HEK293 (cell line): Measurements from ENCODE around the gene PMVK.

ENCODE experiments used
- IKZF3 ChIP-seq: fragments of 450-650 bp; IDR thresholded peaks from 2 replicates; pipeline ENCODE4 v1.5.0; 2018; ENCODE audit warnings: missing biosample characterization, mild to moderate bottlenecking, missing genetic modification characterization, moderate library complexity
- KLF7 ChIP-seq: fragments of 450-650 bp; formaldehyde crosslinking; IDR thresholded peaks from 2 replicates; pipeline ENCODE4 v1.5.1; 2016; ENCODE audit warnings: missing biosample characterization, missing genetic modification characterization, borderline replicate concordance
- TCF7L2 ChIP-seq: IDR thresholded peaks from 2 replicates; pipeline ENCODE4 v1.6.1; 2011; ENCODE audit warnings: low read depth, mild to moderate bottlenecking, inconsistent platforms, low read length, moderate library complexity, borderline replicate concordance
- TRIM28 ChIP-seq: IDR thresholded peaks from 2 replicates; pipeline ENCODE4 v1.6.1; 2011; ENCODE audit warnings: low read length, control low read depth, borderline replicate concordance
- WT1 ChIP-seq: fragments of 450-650 bp; formaldehyde crosslinking; IDR thresholded peaks from 2 replicates; pipeline ENCODE4 v1.5.1; 2016; ENCODE audit warnings: missing biosample characterization, missing genetic modification characterization
- ZBTB1 ChIP-seq: fragments of 450-650 bp; formaldehyde crosslinking; IDR thresholded peaks from 2 replicates; pipeline ENCODE4 v1.5.1; 2016; ENCODE audit warnings: missing biosample characterization, missing genetic modification characterization
- ZBTB20 ChIP-seq: fragments of 450-650 bp; formaldehyde crosslinking; IDR thresholded peaks from 2 replicates; pipeline ENCODE4 v1.5.1; 2016; ENCODE audit warnings: missing biosample characterization, missing genetic modification characterization
- ZBTB48 ChIP-seq: fragments of 450-650 bp; formaldehyde crosslinking; IDR thresholded peaks from 2 replicates; pipeline ENCODE4 v1.5.1; 2016; ENCODE audit warnings: missing biosample characterization, missing genetic modification characterization
- ZBTB8A ChIP-seq: fragments of 450-650 bp; formaldehyde crosslinking; IDR thresholded peaks from 2 replicates; pipeline ENCODE4 v1.5.1; 2016; ENCODE audit warnings: missing biosample characterization, missing genetic modification characterization
- ZEB2 ChIP-seq: fragments of 450-650 bp; formaldehyde crosslinking; IDR thresholded peaks from 2 replicates; pipeline ENCODE4 v1.5.1; 2016; ENCODE audit warnings: missing biosample characterization, missing genetic modification characterization
- ZFHX2 ChIP-seq: fragments of 450-650 bp; formaldehyde crosslinking; conservative IDR thresholded peaks from 2 replicates; pipeline ENCODE4 v1.5.1; 2016; ENCODE audit warnings: missing biosample characterization, missing genetic modification characterization
- ZFP37 ChIP-seq: fragments of 450-650 bp; formaldehyde crosslinking; IDR thresholded peaks from 2 replicates; pipeline ENCODE4 v1.5.1; 2016; ENCODE audit warnings: missing biosample characterization, missing genetic modification characterization
- ZNF155 ChIP-seq: fragments of 450-650 bp; formaldehyde crosslinking; IDR thresholded peaks from 2 replicates; pipeline ENCODE4 v1.5.1; 2016; ENCODE audit warnings: missing biosample characterization, missing genetic modification characterization
- ZNF174 ChIP-seq: fragments of 450-650 bp; formaldehyde crosslinking; IDR thresholded peaks from 2 replicates; pipeline ENCODE4 v1.5.0; 2017; ENCODE audit warnings: missing biosample characterization, mild to moderate bottlenecking, missing genetic modification characterization
- ZNF19 ChIP-seq: fragments of 450-650 bp; formaldehyde crosslinking; IDR thresholded peaks from 2 replicates; pipeline ENCODE4; 2016; ENCODE audit warnings: missing biosample characterization, missing genetic modification characterization, low read depth
- ZNF202 ChIP-seq: fragments of 450-650 bp; formaldehyde crosslinking; IDR thresholded peaks from 2 replicates; pipeline ENCODE4 v1.5.1; 2016; ENCODE audit warnings: missing biosample characterization, missing genetic modification characterization, borderline replicate concordance
- ZNF341 ChIP-seq: fragments of 450-650 bp; formaldehyde crosslinking; IDR thresholded peaks from 2 replicates; pipeline ENCODE4; 2016; ENCODE audit warnings: low read depth, missing biosample characterization, missing genetic modification characterization
- ZNF366 ChIP-seq: fragments of 450-650 bp; formaldehyde crosslinking; conservative IDR thresholded peaks from 2 replicates; pipeline ENCODE4 v1.5.1; 2016; ENCODE audit warnings: missing biosample characterization, missing genetic modification characterization
- ZNF521 ChIP-seq: fragments of 450-650 bp; formaldehyde crosslinking; IDR thresholded peaks from 2 replicates; pipeline ENCODE4 v1.5.1; 2017; ENCODE audit warnings: missing biosample characterization, mild to moderate bottlenecking, missing genetic modification characterization
- ZNF544 ChIP-seq: fragments of 450-650 bp; formaldehyde crosslinking; IDR thresholded peaks from 2 replicates; pipeline ENCODE4 v1.5.0; 2017; ENCODE audit warnings: missing biosample characterization, missing genetic modification characterization
- ZNF560 ChIP-seq: fragments of 450-650 bp; formaldehyde crosslinking; IDR thresholded peaks from 2 replicates; pipeline ENCODE4 v1.5.1; 2017; ENCODE audit warnings: missing biosample characterization, missing genetic modification characterization, borderline replicate concordance
- ZNF571 ChIP-seq: fragments of 450-650 bp; formaldehyde crosslinking; IDR thresholded peaks from 2 replicates; pipeline ENCODE4 v1.5.0; 2017; ENCODE audit warnings: missing biosample characterization, missing genetic modification characterization
- ZNF610 ChIP-seq: fragments of 450-650 bp; formaldehyde crosslinking; IDR thresholded peaks from 2 replicates; pipeline ENCODE4 v1.5.1; 2016; ENCODE audit warnings: missing biosample characterization, missing genetic modification characterization, borderline replicate concordance
- ZNF623 ChIP-seq: fragments of 450-650 bp; formaldehyde crosslinking; IDR thresholded peaks from 2 replicates; pipeline ENCODE4 v1.5.1; 2016; ENCODE audit warnings: missing biosample characterization, missing genetic modification characterization
- ZNF654 ChIP-seq: fragments of 450-650 bp; formaldehyde crosslinking; IDR thresholded peaks from 2 replicates; pipeline ENCODE4 v1.5.1; 2016; ENCODE audit warnings: low read depth, missing biosample characterization, missing genetic modification characterization
- ZNF670 ChIP-seq: fragments of 450-650 bp; formaldehyde crosslinking; IDR thresholded peaks from 2 replicates; pipeline ENCODE4 v1.5.1; 2016; ENCODE audit warnings: missing biosample characterization, missing genetic modification characterization, low read depth
- ZNF692 ChIP-seq: fragments of 450-650 bp; formaldehyde crosslinking; IDR thresholded peaks from 2 replicates; pipeline ENCODE4 v1.5.1; 2016; ENCODE audit warnings: missing biosample characterization, missing genetic modification characterization
- ZNF785 ChIP-seq: fragments of 450-650 bp; formaldehyde crosslinking; IDR thresholded peaks from 2 replicates; pipeline ENCODE4 v1.5.1; 2016; ENCODE audit warnings: missing biosample characterization, missing genetic modification characterization
- TF ChIP-seq, protein P1 (sequence below): fragments of 450-650 bp; formaldehyde crosslinking; conservative IDR thresholded peaks from 2 replicates; pipeline ENCODE4 v1.5.1; 2016; ENCODE audit warnings: low read depth, missing biosample characterization, missing genetic modification characterization
- TF ChIP-seq, protein P2 (sequence below): fragments of 450-650 bp; formaldehyde crosslinking; IDR thresholded peaks from 2 replicates; pipeline ENCODE4 v1.5.1; 2016; ENCODE audit warnings: missing biosample characterization, missing genetic modification characterization

PMVK gene

DNA sequence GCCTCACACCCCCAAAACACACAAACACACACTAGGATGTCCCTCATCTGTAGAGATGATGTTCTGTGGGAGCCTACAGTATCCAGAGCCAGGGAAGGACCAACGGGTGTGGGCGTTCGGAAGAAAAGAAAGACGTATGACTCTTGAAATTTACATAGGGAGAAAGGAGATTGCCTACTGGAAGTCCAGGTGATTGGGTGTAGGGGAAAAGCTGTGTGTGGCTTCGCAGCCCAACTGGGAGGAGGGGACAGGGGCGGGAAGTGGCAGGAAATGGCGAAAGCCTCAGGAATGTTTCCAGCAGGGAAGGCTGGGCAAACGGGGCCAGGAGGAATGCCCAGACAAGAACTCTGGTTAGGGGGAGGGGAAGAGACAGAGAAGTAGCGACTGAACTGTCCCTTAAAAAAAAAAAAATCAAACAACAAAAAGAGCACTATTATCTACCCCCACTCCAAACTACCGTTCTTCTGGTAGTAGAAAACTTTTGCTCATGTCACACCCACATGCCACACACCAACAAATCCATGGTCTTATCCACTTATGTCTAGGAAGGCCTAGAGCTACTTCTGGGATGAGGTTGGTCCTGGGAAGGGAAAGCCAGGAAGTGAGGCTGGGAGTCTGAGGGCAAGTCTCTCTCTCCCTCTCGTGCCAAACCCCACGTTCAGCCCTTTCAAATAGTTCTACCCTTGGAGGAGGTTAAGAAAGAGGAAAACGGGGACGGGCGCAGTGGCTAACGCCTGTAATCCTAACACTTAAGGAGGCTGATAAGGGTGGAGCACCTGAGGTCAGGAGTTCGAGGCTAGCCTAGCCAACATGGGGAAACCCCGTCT is 36.2 kb upstream of the PMVK start (continued):
- TF ChIP-seq ZNF692 (tag by site-specific recombination) (peak; percentile 79), ZFHX2 (tag by site-specific recombination) (peak; percentile 55), TCF7L2 (no peak), ZNF610 (tag by site-specific recombination) (no peak), ZNF654 (tag by site-specific recombination) (no peak), IKZF3 (tag by site-specific recombination) (peak; percentile 63), TRIM28 (no peak), ZNF174 (tag by site-specific recombination) (no peak), ZNF571 (tag by site-specific recombination) (no peak), ZNF155 (tag by site-specific recombination) (no peak), ZNF521 (tag by site-specific recombination) (no peak), ZNF341 (peak; percentile 43; the same call in 1 of the 2 replicates), ZBTB1 (tag by site-specific recombination) (no peak), ZBTB8A (tag by site-specific recombination) (peak; percentile 19; the same call in 1 of the 2 replicates), ZNF560 (tag by site-specific recombination) (no peak), ZBTB20 (tag by site-specific recombination) (peak; percentile 68), ZBTB48 (tag by site-specific recombination) (peak; percentile 20; the same call in 1 of the 2 replicates), ZNF785 (tag by site-specific recombination) (no peak), ZNF19 (tag by site-specific recombination) (no peak), ZNF544 (tag by site-specific recombination) (no peak), KLF7 (tag by site-specific recombination) (no peak), ZNF366 (tag by site-specific recombination) (peak; percentile 53), ZNF202 (tag by site-specific recombination) (no peak), ZNF623 (0 out of 2 replicates have a peak, but pooled peaks have one; percentile 13), WT1 (tag by site-specific recombination) (peak; percentile 27; the same call in 1 of the 2 replicates), ZNF670 (tag by site-specific recombination) (no peak), ZFP37 (tag by site-specific recombination) (no peak), ZEB2 (tag by site-specific recombination) (peak; percentile 39; the same call in 1 of the 2 replicates)
- TF ChIP-seq, protein P1, sequence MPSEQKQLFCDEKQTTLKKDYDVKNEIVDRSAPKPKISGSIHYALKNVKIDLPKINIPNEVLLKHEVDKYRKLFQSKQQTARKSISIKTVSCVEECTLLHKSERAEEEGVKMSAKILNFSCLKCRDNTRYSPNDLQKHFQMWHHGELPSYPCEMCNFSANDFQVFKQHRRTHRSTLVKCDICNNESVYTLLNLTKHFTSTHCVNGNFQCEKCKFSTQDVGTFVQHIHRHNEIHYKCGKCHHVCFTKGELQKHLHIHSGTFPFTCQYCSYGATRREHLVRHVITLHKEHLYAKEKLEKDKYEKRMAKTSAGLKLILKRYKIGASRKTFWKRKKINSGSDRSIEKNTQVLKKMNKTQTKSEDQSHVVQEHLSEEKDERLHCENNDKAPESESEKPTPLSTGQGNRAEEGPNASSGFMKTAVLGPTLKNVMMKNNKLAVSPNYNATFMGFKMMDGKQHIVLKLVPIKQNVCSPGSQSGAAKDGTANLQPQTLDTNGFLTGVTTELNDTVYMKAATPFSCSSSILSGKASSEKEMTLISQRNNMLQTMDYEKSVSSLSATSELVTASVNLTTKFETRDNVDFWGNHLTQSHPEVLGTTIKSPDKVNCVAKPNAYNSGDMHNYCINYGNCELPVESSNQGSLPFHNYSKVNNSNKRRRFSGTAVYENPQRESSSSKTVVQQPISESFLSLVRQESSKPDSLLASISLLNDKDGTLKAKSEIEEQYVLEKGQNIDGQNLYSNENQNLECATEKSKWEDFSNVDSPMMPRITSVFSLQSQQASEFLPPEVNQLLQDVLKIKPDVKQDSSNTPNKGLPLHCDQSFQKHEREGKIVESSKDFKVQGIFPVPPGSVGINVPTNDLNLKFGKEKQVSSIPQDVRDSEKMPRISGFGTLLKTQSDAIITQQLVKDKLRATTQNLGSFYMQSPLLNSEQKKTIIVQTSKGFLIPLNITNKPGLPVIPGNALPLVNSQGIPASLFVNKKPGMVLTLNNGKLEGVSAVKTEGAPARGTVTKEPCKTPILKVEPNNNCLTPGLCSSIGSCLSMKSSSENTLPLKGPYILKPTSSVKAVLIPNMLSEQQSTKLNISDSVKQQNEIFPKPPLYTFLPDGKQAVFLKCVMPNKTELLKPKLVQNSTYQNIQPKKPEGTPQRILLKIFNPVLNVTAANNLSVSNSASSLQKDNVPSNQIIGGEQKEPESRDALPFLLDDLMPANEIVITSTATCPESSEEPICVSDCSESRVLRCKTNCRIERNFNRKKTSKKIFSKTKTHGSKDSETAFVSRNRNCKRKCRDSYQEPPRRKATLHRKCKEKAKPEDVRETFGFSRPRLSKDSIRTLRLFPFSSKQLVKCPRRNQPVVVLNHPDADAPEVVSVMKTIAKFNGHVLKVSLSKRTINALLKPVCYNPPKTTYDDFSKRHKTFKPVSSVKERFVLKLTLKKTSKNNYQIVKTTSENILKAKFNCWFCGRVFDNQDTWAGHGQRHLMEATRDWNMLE (tag by site-specific recombination) = peak; percentile 35; the same call in 1 of the 2 replicates
- TF ChIP-seq, protein P2, sequence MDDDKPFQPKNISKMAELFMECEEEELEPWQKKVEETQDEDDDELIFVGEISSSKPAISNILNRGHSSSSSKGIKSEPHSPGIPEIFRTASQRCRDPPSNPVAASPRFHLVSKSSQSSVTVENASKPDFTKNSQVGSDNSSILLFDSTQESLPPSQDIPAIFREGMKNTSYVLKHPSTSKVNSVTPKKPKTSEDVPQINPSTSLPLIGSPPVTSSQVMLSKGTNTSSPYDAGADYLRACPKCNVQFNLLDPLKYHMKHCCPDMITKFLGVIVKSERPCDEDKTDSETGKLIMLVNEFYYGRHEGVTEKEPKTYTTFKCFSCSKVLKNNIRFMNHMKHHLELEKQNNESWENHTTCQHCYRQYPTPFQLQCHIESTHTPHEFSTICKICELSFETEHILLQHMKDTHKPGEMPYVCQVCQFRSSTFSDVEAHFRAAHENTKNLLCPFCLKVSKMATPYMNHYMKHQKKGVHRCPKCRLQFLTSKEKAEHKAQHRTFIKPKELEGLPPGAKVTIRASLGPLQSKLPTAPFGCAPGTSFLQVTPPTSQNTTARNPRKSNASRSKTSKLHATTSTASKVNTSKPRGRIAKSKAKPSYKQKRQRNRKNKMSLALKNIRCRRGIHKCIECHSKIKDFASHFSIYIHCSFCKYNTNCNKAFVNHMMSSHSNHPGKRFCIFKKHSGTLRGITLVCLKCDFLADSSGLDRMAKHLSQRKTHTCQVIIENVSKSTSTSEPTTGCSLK (tag by site-specific recombination) = no peak
